HG02943 (cell line): ENCODE measurements around the gene SPTLC2.
A peak's percentile ranks its signal among the peaks of the same experiment; 100 is the strongest.
"Not testable (repeated sequence)": the region's sequence is repeated elsewhere in the genome, so short reads cannot be mapped to it uniquely, and the experiment has no call there.

ENCODE experiments used
- ATAC-seq: cut with Tn5 transposase; IDR thresholded peaks from one replicate; pipeline ENCODE4 v1.9.1; 2021; ENCODE audit warnings: mild to moderate bottlenecking, low read depth, moderate library complexity; ENCODE audit not compliant: unreplicated experiment

Gene SPTLC2, protein sequence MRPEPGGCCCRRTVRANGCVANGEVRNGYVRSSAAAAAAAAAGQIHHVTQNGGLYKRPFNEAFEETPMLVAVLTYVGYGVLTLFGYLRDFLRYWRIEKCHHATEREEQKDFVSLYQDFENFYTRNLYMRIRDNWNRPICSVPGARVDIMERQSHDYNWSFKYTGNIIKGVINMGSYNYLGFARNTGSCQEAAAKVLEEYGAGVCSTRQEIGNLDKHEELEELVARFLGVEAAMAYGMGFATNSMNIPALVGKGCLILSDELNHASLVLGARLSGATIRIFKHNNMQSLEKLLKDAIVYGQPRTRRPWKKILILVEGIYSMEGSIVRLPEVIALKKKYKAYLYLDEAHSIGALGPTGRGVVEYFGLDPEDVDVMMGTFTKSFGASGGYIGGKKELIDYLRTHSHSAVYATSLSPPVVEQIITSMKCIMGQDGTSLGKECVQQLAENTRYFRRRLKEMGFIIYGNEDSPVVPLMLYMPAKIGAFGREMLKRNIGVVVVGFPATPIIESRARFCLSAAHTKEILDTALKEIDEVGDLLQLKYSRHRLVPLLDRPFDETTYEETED

GRCh38 chr14:77616454-77617229 is at the start of gene SPTLC2:
TSS of gene SPTLC2 (minus strand) at chr14:77616637. CDS start at chr14:77616579, 58 bp downstream.
- peak; percentile 92 for ATAC-seq

- no peak for ATAC-seq
Observed at GRCh38 chr14:77663293-77663692, 46.9 kb upstream of the SPTLC2 start.

DNA sequence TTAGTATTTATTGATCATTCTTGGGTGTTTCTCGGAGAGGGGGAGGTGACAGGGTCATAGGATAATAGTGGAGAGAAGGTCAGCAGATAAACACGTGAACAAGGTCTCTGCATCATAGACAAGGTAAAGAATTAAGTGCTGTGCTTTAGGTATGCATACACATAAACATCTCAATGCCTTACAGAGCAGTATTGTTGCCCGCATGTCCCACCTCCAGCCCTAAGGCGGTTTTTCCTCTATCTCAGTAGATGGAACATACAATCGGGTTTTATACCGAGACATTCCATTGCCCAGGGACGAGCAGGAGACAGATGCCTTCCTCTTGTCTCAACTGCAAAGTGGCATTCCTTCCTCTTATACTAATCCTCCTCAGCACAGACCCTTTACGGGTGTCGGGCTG is 45.1 kb upstream of the SPTLC2 start:
- not testable (repeated sequence) for ATAC-seq

- no peak for ATAC-seq
Observed at GRCh38 chr14:77660754-77661153, 44.3 kb upstream of the SPTLC2 start.

DNA sequence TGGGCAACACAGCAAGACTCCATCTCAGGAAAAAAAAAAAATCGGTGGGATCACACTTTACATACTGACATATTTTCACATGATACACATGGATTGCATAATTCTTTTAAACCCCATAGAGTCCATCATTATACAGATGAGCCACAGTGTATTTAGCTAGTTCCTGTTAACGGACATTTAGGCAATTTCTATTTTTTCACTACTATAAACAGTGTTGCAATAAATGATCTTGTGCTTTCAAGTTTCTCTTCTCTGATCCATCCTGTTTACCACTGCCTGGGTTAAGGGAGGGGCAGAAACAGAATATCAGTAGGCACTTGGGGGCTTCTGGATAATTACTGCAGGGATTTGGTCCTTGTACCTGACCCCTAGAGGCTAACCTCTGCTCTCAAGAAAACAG is 43.4 kb upstream of the SPTLC2 start:
- no peak for ATAC-seq

GRCh38 chr14:77657280-77657679 is 40.8 kb upstream of the SPTLC2 start:
- no peak for ATAC-seq

DNA sequence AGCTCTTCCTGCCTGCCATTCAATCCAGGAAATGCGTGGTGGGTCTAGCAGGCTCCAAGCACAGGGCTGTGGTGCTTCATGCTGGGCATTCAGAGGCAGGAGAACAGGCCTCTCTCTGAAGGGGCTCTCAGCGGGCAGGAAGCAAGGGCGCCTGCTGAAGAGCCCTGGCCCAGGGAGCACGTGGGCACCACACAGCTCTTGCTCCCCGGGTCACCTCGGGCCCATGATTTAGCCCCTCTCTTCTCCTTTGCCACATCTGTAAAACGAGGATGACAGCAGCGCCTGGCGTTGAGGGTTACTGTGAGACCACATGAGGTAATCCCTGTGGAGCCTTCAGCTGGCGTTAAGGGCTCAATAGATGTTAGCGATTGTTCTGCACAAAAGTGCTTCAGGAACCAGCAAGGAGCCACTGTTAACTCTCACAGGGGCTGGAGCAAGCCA is 37.6 kb upstream of the SPTLC2 start:
- ATAC-seq: no peak

- no peak for ATAC-seq
Observed at GRCh38 chr14:77649326-77649725, 32.9 kb upstream of the SPTLC2 start.

GRCh38 chr14:77648520-77649200 is 32.2 kb upstream of the SPTLC2 start:
- ATAC-seq: no peak

DNA sequence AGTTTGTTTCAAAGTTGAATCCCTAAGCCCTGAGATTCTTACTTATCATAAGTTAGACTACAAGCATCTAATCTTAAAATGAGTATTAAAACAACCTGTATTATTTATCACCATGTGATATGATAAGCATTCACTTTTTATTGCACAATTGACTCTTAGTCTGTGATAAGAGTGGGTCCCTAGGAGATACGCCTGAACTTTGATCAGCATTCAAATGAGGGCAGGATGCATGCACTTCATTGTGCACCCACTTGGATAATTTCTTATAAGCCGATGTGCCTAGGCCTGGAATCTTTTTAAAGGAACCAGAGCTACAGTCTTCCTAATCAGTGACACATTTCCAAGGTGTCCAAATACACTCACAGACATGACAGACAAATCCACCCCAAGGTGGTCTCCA is 31.4 kb upstream of the SPTLC2 start:
- no peak for ATAC-seq

- ATAC-seq: no peak
Observed at GRCh38 chr14:77646907-77647306, 30.5 kb upstream of the SPTLC2 start.

DNA sequence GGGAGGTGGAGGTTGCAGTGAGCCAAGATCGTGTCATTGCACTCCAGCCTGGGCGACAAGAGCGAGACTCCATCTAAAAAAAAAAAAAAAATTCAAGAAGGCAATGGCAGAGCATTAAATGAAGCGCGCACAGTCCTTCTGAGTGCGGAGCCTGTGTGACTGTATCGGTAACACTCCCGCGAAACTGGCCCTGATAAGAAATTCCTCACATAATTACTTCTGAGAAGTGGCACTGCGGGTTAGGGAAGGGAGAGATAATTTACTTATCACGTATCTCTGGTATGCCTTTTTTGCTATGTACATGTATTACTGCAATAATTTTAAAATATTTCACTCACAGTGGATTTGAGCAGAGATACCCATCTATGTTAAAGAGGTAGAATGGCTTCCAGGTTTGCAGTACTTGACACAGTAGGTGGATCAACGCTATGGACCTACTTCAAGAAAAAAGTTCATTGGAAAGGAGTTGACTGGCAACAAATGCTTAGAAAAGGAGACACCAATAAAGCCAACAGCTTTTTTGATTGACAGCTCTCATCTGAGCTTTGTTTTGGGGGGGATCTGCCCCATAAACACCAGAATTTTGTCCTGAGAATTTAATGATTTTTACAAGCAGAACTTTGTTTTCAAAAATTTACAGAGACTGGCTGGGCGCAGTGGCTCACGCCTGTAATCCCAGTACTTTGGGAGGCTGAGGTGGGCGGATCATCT is 29.2 kb upstream of the SPTLC2 start:
- ATAC-seq: no peak

GRCh38 chr14:77642407-77642806 is 26.0 kb upstream of the SPTLC2 start:
- no peak for ATAC-seq

GRCh38 chr14:77641534-77642341 is 25.3 kb upstream of the SPTLC2 start:
- ATAC-seq: no peak

DNA sequence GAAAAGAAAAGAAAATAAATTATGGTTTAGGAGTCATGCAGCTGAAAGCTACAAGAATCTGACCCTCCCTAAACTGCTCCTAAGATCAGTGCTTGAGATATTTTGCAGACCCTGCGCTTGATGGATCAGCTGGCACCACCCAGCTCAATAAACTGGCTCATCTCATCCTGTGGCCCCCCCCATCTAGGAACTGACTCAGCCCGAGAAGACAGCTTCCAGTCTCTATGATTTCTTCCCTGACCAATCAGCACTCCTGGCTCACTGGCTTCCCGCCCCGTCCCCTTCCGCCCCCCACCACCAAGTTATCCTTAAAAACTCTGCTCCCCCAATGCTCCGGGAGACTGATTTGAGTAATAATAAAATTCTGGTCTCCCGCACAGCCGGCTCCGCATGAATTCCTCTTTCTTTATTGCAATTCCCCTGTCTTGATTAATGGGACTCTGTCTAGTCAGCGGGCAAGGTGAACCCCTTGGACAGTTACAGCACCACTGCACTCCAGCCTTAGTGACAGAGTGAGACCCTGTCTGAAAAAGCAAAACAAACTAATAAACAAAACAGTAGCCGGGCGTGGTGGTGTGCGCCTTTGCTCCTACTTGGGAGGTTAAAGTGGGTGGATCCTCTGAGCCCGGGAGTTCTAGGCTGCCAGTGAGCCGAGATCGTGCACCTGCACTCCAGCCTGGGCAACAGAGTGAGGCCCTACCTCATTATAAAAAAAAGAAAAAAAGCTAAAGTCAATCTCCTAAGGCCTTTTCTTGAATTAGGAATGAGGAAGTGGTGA is 24.5 kb upstream of the SPTLC2 start:
- no peak for ATAC-seq

DNA sequence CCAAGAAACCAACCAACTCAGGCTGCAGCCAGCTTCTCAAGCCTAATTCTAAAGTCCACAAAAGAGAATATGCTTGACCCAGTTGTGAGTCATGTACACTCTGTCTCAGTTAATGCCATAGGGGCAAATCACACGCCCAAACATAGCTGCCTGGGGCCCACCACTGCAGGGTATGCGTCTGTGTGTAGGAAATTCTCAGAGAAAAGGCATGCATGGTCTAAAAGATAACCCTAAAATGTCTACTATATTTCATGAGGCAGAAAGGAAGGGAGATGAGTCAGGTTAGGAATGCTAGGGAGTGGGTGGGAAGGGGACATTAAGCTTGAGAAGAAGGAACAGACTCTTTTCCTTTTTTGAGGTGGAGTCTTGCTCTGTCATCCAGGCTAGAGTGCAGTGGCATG is 22.3 kb upstream of the SPTLC2 start:
- no peak for ATAC-seq

- not testable (repeated sequence) for ATAC-seq
Observed at GRCh38 chr14:77635869-77636268, 19.4 kb upstream of the SPTLC2 start.

DNA sequence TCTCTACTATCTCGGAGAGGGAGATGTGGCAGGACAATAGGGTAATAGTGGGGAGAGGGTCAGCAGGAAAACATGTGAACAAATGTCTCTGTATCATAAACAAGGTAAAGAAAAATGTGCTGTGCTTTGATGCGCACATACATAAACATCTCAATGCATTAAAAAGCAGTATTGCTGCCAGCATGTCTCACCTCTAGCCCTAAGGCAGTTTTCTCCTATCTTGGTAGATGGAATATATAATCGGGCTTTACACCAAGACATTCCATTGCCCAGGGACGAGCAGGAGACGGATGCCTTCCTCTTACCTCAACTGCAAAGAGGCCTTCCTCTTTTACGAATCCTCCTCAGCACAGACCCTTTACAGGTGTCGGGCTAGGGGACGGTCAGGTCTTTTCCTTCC is 19.0 kb upstream of the SPTLC2 start:
- not testable (repeated sequence) for ATAC-seq

GRCh38 chr14:77630111-77630510 is 13.7 kb upstream of the SPTLC2 start:
- no peak for ATAC-seq
